ENCODE measurements around the gene E2F6. TPM values are rescaled to one million over a fixed set of nuclear protein-coding genes. Genes with fewer than 3 reads are reported as not detected.

The E2F6 gene
- total and polyA plus RNA-seq, 2 of the 4 experiments (the other 2 are of a cell fraction): 8.2 to 10.9 TPM

DNA sequence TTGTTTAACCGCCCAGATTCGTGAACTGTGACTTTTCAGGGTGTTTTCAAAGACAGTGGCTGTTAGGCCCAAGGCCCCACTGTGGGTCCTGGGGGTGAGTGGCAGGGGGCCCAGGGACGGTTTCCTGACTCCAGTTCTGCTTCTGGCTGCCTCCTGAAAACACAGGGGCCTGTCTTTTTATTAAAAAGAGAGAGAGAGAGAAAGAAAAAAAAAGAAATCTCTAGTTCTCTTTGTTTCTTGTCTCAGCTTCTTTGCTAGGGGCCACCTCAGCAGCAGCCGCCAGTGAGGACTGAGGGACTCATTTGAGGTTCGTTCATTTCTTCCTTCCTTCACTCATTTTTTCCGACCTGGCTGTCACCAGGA is 15.4 kb upstream of the E2F6 start:
- Histone ChIP-seq H3K4me2 (ENCODE audit: low read depth, low read length) (no peak overlapping the region), H3K23ac (ENCODE audit: low read depth, low read length) (no peak overlapping the region), H2BK120ac (ENCODE audit: low read depth, low read length) (no peak overlapping the region), H2BK20ac (ENCODE audit: low read depth, low read length) (no peak overlapping the region), H4K8ac (ENCODE audit: low read depth in 2 of 2, low read length in 2 of 2) (no peak overlapping the region), H3K27me3 (ENCODE audit: control insufficient read depth, insufficient read depth, low read length) (peaks cover 58% of the 10 kb centered on the region), H2BK15ac (ENCODE audit: low read depth, low read length) (no peak overlapping the region), H3K14ac (replicated peaks; ENCODE audit: low read depth, low read length) (no peak overlapping the region), H3K9me3 (ENCODE audit: control insufficient read depth, insufficient read depth, low read length) (no peaks in the 10 kb centered on the region), H3K4ac (ENCODE audit: low read depth, low read length) (no peak overlapping the region), H3K56ac (ENCODE audit: extremely low read depth, insufficient read depth, low read length) (no peak overlapping the region), H4K20me1 (ENCODE audit: insufficient read depth, low read length) (no peaks in the 10 kb centered on the region), H2AFZ (replicated peaks; ENCODE audit: low read length, poor library complexity) (no peak overlapping the region), H3K27ac (ENCODE audit: insufficient read depth, low read length) (no peak overlapping the region), H3K18ac (ENCODE audit: low read depth, low read length) (no peak overlapping the region), H3K4me3 (ENCODE audit: insufficient read depth, low read depth, low read length) (no peak overlapping the region), H4K5ac (ENCODE audit: low read depth, low read length) (no peak overlapping the region), H2BK5ac (ENCODE audit: low read depth, low read length, poor library complexity, severe bottlenecking) (no peak overlapping the region), H2AK5ac (ENCODE audit: low read depth, low read length) (no peak overlapping the region), H3K9me1 (ENCODE audit: insufficient read depth, low read length) (no peaks in the 10 kb centered on the region), H3K79me1 (ENCODE audit: low read depth in 1 of 2, low read length in 2 of 2) (no peaks in the 10 kb centered on the region), H3K4me1 (ENCODE audit: control insufficient read depth, insufficient read depth, low read length) (peaks cover 3% of the 10 kb centered on the region; the same call in 1 of the 2 replicates), H3K9ac (ENCODE audit: low read depth, low read length) (no peak overlapping the region), H3K36me3 (ENCODE audit: control insufficient read depth, insufficient read depth, low read length) (no peaks in the 10 kb centered on the region), H4K91ac (ENCODE audit: insufficient read depth, low read depth, low read length) (no peak overlapping the region), H2AK9ac (replicated peaks; ENCODE audit: low read depth, low read length, poor library complexity) (no peak overlapping the region)
- ATAC-seq (ENCODE audit: low read depth) (no peak), DNase-seq (no peak)
- WGBS, 2 experiments (ENCODE audit: extremely low coverage in 2 of 2, insufficient read length in 1 of 2): 90% methylated on average over 5 of the region's 6 CpGs; no CpG with 5 or more reads in 1 of the 2 experiments
- POLR2A ChIA-PET (ENCODE audit: unreplicated experiment): no interaction called here
- TF ChIP-seq, protein P1, sequence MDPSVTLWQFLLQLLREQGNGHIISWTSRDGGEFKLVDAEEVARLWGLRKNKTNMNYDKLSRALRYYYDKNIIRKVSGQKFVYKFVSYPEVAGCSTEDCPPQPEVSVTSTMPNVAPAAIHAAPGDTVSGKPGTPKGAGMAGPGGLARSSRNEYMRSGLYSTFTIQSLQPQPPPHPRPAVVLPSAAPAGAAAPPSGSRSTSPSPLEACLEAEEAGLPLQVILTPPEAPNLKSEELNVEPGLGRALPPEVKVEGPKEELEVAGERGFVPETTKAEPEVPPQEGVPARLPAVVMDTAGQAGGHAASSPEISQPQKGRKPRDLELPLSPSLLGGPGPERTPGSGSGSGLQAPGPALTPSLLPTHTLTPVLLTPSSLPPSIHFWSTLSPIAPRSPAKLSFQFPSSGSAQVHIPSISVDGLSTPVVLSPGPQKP (IDR thresholded peaks at IDR 0.05; ENCODE audit: borderline replicate concordance, low read depth, low read length): no peak
- TF ChIP-seq, protein P2, sequence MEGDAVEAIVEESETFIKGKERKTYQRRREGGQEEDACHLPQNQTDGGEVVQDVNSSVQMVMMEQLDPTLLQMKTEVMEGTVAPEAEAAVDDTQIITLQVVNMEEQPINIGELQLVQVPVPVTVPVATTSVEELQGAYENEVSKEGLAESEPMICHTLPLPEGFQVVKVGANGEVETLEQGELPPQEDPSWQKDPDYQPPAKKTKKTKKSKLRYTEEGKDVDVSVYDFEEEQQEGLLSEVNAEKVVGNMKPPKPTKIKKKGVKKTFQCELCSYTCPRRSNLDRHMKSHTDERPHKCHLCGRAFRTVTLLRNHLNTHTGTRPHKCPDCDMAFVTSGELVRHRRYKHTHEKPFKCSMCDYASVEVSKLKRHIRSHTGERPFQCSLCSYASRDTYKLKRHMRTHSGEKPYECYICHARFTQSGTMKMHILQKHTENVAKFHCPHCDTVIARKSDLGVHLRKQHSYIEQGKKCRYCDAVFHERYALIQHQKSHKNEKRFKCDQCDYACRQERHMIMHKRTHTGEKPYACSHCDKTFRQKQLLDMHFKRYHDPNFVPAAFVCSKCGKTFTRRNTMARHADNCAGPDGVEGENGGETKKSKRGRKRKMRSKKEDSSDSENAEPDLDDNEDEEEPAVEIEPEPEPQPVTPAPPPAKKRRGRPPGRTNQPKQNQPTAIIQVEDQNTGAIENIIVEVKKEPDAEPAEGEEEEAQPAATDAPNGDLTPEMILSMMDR (conservative IDR thresholded peaks at IDR 0.05; ENCODE audit: low read depth, low read length): no peak
- TF ChIP-seq MAZ (IDR thresholded peaks at IDR 0.05; ENCODE audit: borderline replicate concordance, low read depth, low read length): no peak
- TF ChIP-seq BHLHE40 (IDR thresholded peaks at IDR 0.05; ENCODE audit: low read depth, low read length): no peak
- no peak for TF ChIP-seq RAD21 (IDR thresholded peaks at IDR 0.05; ENCODE audit: low read length)
- no peak for TF ChIP-seq RCOR1 (IDR thresholded peaks at IDR 0.05; ENCODE audit: insufficient replicate concordance, low read length)
- no peak for TF ChIP-seq FOS (IDR thresholded peaks at IDR 0.05; ENCODE audit: low read depth, low read length)
- TF ChIP-seq MAFK (IDR thresholded peaks at IDR 0.05; ENCODE audit: low read depth, low read length): no peak
- dilution Hi-C loops (cut with HindIII; ENCODE audit: low sequenced_read_pairs, unreplicated experiment) (no loop called here), in situ Hi-C loops (cut with MboI; ENCODE audit: low sequenced_read_pairs) (no loop called here), intact Hi-C loops (cut with micrococcal nuclease) (no loop called here)
- CTCF ChIA-PET: interaction anchor here (1.0 kb wide), 1 partner anchor 266 kb away, joined by 3 read pairs; no protein-coding TSS in a partner anchor
- no TSS peak for BruUV-seq (replicated peaks)
